AG04450 (cell line): ENCODE data around the gene TMEM255B. TPM values are rescaled to one million over a fixed set of nuclear protein-coding genes. Genes with fewer than 3 reads are reported as not detected.

Experiments
- CTCF ChIA-PET: fragments of 300-600, 350-600 bp; formaldehyde crosslinking; extraction: SDS; loops from one replicate; lab custom pipeline; 2022; ENCODE audit warnings: antibody characterized with exemption, inconsistent platforms; lab: Charles Lee
- POLR2A ChIA-PET: fragments of 350-600 bp; formaldehyde crosslinking; extraction: SDS; loops from one replicate; lab custom pipeline; 2021; ENCODE audit warnings: antibody characterized with exemption, inconsistent platforms; lab: Yijun Ruan, JAX
- DNase-seq: peaks from one replicate; pipeline ENCODE4 v3.0.0-alpha.2; 2011; ENCODE audit warnings: low read depth, low spot score
- H3K27ac ChIP-seq: one replicate; pipeline ENCODE4 v1.5.1; 2012; ENCODE audit warnings: low read depth, low read length, control low read depth
- H3K27me3 ChIP-seq: one replicate; pipeline ENCODE4 v1.6.0; 2012; ENCODE audit warnings: low read length; ENCODE audit not compliant: control insufficient read depth, insufficient read depth
- H3K4me3 ChIP-seq: 2 replicates; pipeline ENCODE4 v1.5.1; 2011; ENCODE audit warnings: mild to moderate bottlenecking, low read depth, low read length, control low read depth
- H3K9me3 ChIP-seq: 2 replicates; pipeline ENCODE4 v1.5.1; 2012; ENCODE audit warnings: low read length; ENCODE audit not compliant: control insufficient read depth, insufficient read depth
- polyA plus RNA-seq: library from polyadenylated mRNA; depleted of rRNA; stranded (reverse); fragments of >200 nt; gene quantifications from 2 replicates; pipeline ENCODE4 v1.2.3, GENCODE V29; 2011
- TF ChIP-seq, protein P1 (sequence below): IDR thresholded peaks from 2 replicates; pipeline ENCODE4 v1.5.1; 2011; ENCODE audit warnings: low read depth, low read length, control low read depth, inconsistent platforms

Gene TMEM255B
- polyA plus RNA-seq, 1 experiment = 4.1 TPM

DNA sequence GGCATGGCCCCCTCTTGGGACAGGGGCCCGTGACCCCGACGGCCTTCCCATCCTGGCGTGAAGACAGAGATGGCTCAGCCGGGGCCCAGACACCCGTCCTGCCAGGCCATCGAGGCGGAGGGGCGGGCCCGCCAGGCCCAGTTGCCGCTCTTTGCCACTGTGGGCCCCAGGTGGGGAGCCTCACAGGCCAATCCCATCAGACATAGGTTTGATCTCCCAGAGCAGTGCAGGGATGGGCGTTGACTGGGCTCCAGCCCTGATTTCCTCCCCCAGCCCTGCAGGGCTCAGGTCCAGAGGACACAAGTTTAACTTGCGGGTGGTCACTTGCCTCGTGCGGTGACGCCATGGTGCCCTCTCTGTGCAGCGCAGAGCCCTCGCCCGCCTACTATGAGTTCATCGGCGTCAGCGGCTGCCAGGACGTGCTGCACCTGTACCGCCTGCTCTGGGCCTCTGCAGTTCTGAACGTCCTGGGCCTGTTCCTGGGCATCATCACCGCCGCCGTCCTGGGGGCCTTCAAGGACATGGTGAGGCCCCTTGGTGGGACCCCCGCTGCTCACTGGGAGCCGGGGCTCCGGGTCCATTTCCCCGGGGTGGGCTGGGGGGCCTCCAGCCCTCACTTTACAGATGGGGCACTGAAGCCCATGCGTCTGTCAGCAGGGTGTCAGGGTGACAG lies 42.4 kb downstream of the TMEM255B start:
- CTCF ChIA-PET = no interaction called here
- DNase-seq = no peak
- Histone ChIP-seq H3K9me3 (peaks cover 7% of the 10 kb centered on the region; the same call in 1 of the 2 replicates), H3K27ac (no peak overlapping the region), H3K4me3 (no peak overlapping the region), H3K27me3 (no peaks in the 10 kb centered on the region)
- POLR2A ChIA-PET = no interaction called here
- TF ChIP-seq, protein P1, sequence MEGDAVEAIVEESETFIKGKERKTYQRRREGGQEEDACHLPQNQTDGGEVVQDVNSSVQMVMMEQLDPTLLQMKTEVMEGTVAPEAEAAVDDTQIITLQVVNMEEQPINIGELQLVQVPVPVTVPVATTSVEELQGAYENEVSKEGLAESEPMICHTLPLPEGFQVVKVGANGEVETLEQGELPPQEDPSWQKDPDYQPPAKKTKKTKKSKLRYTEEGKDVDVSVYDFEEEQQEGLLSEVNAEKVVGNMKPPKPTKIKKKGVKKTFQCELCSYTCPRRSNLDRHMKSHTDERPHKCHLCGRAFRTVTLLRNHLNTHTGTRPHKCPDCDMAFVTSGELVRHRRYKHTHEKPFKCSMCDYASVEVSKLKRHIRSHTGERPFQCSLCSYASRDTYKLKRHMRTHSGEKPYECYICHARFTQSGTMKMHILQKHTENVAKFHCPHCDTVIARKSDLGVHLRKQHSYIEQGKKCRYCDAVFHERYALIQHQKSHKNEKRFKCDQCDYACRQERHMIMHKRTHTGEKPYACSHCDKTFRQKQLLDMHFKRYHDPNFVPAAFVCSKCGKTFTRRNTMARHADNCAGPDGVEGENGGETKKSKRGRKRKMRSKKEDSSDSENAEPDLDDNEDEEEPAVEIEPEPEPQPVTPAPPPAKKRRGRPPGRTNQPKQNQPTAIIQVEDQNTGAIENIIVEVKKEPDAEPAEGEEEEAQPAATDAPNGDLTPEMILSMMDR = no peak

DNA sequence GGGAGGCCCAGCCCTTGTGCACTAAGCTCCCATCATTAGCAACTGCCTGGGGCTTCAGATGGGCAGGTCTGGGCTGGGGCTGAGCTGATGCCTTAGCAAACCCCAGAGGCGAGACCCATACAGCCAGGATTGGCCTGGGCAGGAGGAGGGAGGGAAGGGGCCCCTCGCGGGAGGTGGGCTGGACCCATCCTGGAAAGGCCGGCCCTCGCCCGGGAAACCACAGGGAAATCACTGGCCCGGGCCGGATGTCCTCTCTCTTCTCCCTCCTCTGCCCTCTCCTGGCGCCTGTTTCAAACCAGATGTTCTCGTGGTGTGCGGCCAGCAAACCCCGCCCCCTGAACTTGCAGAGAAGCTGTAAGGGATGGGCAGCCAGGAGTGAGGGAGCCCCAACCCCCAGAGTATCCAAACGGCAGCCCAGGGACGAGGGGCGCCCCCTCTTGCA lies 43.1 kb downstream of the TMEM255B start:
- H3K27ac ChIP-seq = peak overlapping the region; percentile 31
- peaks cover 9% of the 10 kb centered on the region; the same call in 1 of the 2 replicates for H3K9me3 ChIP-seq
- TF ChIP-seq, protein P1 = peak; percentile 24; the same call in 1 of the 2 replicates
- peak; percentile 54 for DNase-seq
- H3K27me3 ChIP-seq = no peaks in the 10 kb centered on the region
- H3K4me3 ChIP-seq = no peak overlapping the region
- ChIA-PET POLR2A (no interaction called here), CTCF (interaction anchor here (0.8 kb wide), 1 partner anchor 147 kb away, joined by 3 read pairs; no protein-coding TSS in a partner anchor)

DNA sequence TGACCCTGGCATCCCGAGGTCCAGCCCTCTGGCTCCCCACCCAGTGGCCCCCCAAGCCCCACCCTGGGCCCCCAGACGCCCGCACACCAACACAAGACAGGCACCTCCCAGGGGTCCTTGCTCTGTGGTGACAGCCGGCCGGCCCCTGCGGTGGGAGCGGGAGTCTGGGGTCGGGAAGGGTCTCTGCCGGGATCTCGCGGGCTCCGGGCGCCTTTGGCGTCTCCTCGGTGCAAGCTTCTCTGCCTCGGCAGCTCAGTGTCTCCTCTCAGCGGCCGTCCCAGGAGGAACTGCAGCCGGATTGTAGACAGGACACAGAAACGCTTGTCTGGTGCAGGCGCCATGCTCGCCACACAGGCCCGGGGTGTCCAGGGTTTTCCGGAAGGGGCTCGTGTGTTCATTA lies 43.7 kb downstream of the TMEM255B start:
- Histone ChIP-seq H3K27me3 (no peaks in the 10 kb centered on the region), H3K27ac (no peak overlapping the region), H3K9me3 (peaks cover 16% of the 10 kb centered on the region), H3K4me3 (no peak overlapping the region)
- POLR2A ChIA-PET = no interaction called here
- no peak for DNase-seq
- CTCF ChIA-PET = interaction anchor here (0.8 kb wide), 1 partner anchor 146 kb away, joined by 3 read pairs; no protein-coding TSS in a partner anchor
- TF ChIP-seq, protein P1 = 0 out of 2 replicates have a peak, but pooled peaks have one; percentile 15

DNA sequence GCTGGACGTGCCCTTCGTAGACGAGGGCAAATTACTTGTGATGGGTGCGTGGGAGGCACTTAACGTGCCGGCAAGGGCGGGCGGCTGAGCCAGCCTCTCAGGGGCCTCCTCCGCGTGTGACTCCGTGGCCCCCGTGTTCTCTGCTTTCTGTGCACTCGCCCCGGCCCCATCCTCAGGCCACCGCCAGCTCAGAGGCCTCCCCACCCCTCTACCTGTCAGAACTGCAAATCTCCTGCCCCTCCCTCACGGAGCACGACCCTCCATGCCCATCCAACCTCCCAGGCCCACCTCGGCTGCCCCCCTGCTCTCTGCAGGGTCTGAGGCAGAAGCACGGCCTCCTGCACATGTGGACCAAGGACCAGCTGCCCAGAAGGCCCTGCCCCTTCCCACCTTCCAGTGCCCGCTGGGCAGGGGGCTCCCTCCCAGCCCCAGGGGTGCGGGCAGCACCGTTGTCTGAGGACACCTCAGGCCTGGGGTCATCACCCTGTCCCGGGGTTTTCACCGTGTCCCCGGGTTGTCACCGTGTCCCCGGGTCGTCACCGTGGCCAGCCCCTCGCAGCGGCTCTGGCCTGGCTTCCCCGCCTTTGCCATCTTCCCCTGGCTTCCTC lies 44.5 kb downstream of the TMEM255B start:
- POLR2A ChIA-PET = no interaction called here
- no peak overlapping the region for H3K4me3 ChIP-seq
- no peak overlapping the region for H3K27ac ChIP-seq
- TF ChIP-seq, protein P1 = no peak
- H3K27me3 ChIP-seq = no peaks in the 10 kb centered on the region
- H3K9me3 ChIP-seq = peaks cover 23% of the 10 kb centered on the region
- CTCF ChIA-PET = no interaction called here
- DNase-seq = no peak

DNA sequence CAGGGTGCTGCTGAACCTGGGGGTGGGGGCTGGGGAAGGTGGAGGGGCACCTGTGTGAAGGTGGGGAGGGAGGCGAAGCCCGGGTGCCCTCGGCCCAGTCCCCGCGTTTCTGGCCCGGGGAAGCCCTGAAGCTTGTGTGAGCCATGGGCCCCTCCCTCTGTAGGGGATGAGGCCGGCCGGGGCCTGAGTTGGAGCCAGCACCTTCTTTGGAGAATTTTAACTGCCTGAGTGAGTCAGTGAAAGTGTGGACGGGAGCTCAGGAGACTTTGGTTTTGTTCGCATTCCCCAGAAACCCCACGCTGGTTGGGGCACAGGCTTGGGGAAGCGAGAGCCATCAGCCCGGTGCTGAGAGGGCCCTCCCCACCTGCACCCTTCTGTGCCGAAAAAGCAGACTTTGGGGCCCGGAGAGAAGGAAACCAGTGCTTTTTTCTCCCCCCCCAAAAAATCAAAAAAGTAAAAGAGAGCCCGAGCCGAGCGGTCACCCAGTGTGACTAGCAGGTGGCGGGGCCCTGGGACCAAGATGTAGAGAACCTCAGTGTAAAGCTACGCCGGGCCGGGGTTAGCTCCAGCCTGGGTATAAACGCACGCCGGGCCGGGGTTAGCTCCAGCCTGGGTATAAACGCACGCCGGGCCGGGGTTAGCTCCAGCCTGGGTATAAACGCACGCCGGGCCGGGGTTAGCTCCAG lies 45.1 kb downstream of the TMEM255B start:
- Histone ChIP-seq H3K27me3 (no peaks in the 10 kb centered on the region), H3K4me3 (no peak overlapping the region), H3K9me3 (peaks cover 29% of the 10 kb centered on the region), H3K27ac (no peak overlapping the region)
- no peak for DNase-seq
- ChIA-PET CTCF (no interaction called here), POLR2A (interaction anchor here (0.7 kb wide), 1 partner anchor 9 kb away, joined by 3 read pairs; no protein-coding TSS in a partner anchor)
- TF ChIP-seq, protein P1 = no peak
